Measurements from ENCODE around the gene LCE1A. TPM values are rescaled to one million over a fixed set of nuclear protein-coding genes. Genes with fewer than 3 reads are reported as not detected.

Gene LCE1A
- total and polyA plus RNA-seq, 2 of the 8 experiments (the other 6 are each of a cell fraction or from before 2014, with no cell fraction given) = not detected

DNA sequence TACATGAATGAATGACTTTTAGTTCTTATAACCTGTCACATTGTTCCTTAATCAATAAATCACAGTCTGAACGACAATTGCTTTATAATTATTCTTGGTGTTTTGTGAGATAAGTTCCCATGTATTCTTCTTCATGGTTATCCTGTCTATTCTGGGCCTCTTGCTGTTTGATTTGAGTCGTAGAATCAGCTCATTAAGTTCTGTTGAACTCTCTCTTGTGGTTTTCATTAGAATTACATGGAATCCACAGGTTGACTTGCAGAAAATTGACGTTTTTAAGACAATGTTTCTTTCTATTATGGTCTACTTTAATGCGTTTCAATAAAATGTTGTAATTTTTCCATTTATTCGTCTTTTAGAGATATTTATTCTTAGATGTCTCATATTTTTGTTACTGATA, 4.0 kb upstream of the LCE1A start:
- no peak overlapping the region for H4K5ac ChIP-seq (ENCODE audit: insufficient read length, low read depth, low read length)
- H3K9me3 ChIP-seq (ENCODE audit: insufficient read depth in 2 of 2, low read depth in 1 of 2, low read length in 1 of 2) = peaks cover 47 to 64% of the 10 kb centered on the region in 2 experiments
- H2BK15ac ChIP-seq (ENCODE audit: low read length) = no peak overlapping the region
- no peak overlapping the region for H3K27ac ChIP-seq (ENCODE audit: low read depth, low read length)
- H2BK5ac ChIP-seq (ENCODE audit: low read depth, low read length) = no peak overlapping the region
- no peak overlapping the region for H4K8ac ChIP-seq (ENCODE audit: extremely low read depth, insufficient read depth, low read length)
- no peak overlapping the region for H3K9ac ChIP-seq (replicated peaks in 1 of 4; ENCODE audit: extremely low read depth in 1 of 4, low read depth in 3 of 4, low read length in 3 of 4)
- no peak overlapping the region for H2BK120ac ChIP-seq (replicated peaks; ENCODE audit: low read depth, low read length)
- no peak overlapping the region for H3K56ac ChIP-seq (replicated peaks; ENCODE audit: insufficient read length, low read depth, low read length)
- H3K4me3 ChIP-seq (ENCODE audit: extremely low read depth in 1 of 4, insufficient read depth in 2 of 4, low read depth in 3 of 4, low read length in 4 of 4) = no peak overlapping the region
- H3K4me1 ChIP-seq (replicated peaks in 1 of 4; ENCODE audit: control insufficient read depth in 3 of 4, insufficient read depth in 4 of 4, low read length in 3 of 4) = no peaks in the 10 kb centered on the region
- H3K23me2 ChIP-seq (ENCODE audit: low read depth, low read length) = no peaks in the 10 kb centered on the region
- no peak overlapping the region for H2BK20ac ChIP-seq (ENCODE audit: low read length)
- FAIRE-seq (no peak), DNase-seq (ENCODE audit: low read depth in 1 of 2, low spot score in 2 of 2) (no peak)
- 33% methylated on average over 5 of the region's 5 CpGs; no CpG with 5 or more reads in 1 of the 2 experiments for WGBS, 2 experiments (ENCODE audit: extremely low coverage in 1 of 2, insufficient coverage in 1 of 2, insufficient read length in 1 of 2, insufficient replicate concordance in 2 of 2, low coverage in 1 of 2, low lambda C conversion rate in 2 of 2, missing lambda C conversion rate in 1 of 2)
- H3K27me3 ChIP-seq (replicated peaks in 1 of 4; ENCODE audit: control insufficient read depth in 3 of 4, extremely low read depth in 1 of 4, insufficient read depth in 3 of 4, low read length in 3 of 4) = no peaks in the 10 kb centered on the region
- no peaks in the 10 kb centered on the region for H4K20me1 ChIP-seq (replicated peaks in 1 of 2; ENCODE audit: control insufficient read depth in 1 of 2, insufficient read depth in 2 of 2, low read length in 2 of 2)
- no peak overlapping the region for H4K91ac ChIP-seq (replicated peaks; ENCODE audit: insufficient read length, low read length)
- no peak overlapping the region for H3K4ac ChIP-seq (replicated peaks; ENCODE audit: insufficient read length, low read depth, low read length)
- no peak overlapping the region for H3K4me2 ChIP-seq (ENCODE audit: insufficient read depth in 1 of 2, low read depth in 2 of 2, low read length in 2 of 2)
- H2AK5ac ChIP-seq (ENCODE audit: low read depth, low read length) = no peak overlapping the region
- no peaks in the 10 kb centered on the region for H3K79me2 ChIP-seq (ENCODE audit: control insufficient read depth in 1 of 2, insufficient read depth in 2 of 2, low read length in 2 of 2)
- H3K23ac ChIP-seq (ENCODE audit: insufficient read length) = no peak overlapping the region
- no peak overlapping the region for H3K18ac ChIP-seq (ENCODE audit: extremely low read depth, low read length)
- POLR2A ChIA-PET (ENCODE audit: partially characterized antibody) = no interaction called here
- H3K36me3 ChIP-seq (ENCODE audit: control insufficient read depth in 2 of 4, insufficient read depth in 4 of 4, low read length in 3 of 4) = no peaks in the 10 kb centered on the region
- CTCF ChIA-PET (ENCODE audit: partially characterized antibody) = no interaction called here
- no peaks in the 10 kb centered on the region for H3K79me1 ChIP-seq (ENCODE audit: low read depth, low read length)
- no peak overlapping the region for H2BK12ac ChIP-seq (ENCODE audit: low read depth, low read length)
- H2AFZ ChIP-seq (ENCODE audit: low read length) = no peak overlapping the region
- no peak overlapping the region for H3K14ac ChIP-seq (ENCODE audit: insufficient read length)
- TF ChIP-seq JUN (IDR thresholded peaks at IDR 0.05; ENCODE audit: low read depth, low read length) = no peak
- TF ChIP-seq E2F6 (IDR thresholded peaks at IDR 0.05) = no peak
- TF ChIP-seq RXRA (IDR thresholded peaks at IDR 0.05; ENCODE audit: insufficient read depth, low read depth, low read length) = no peak
- TF ChIP-seq, protein P1, sequence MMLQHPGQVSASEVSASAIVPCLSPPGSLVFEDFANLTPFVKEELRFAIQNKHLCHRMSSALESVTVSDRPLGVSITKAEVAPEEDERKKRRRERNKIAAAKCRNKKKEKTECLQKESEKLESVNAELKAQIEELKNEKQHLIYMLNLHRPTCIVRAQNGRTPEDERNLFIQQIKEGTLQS (IDR thresholded peaks at IDR 0.05; ENCODE audit: insufficient read depth, low read depth, low read length) = no peak
- no peak for TF ChIP-seq JUND (IDR thresholded peaks at IDR 0.05; ENCODE audit: low read length)
- TF ChIP-seq CBX8 (IDR thresholded peaks at IDR 0.05; ENCODE audit: borderline replicate concordance, low read depth, low read length) = no peak
- TF ChIP-seq RAD21 (IDR thresholded peaks at IDR 0.05 in 1 of 2, conservative IDR thresholded peaks at IDR 0.05 in 1 of 2; ENCODE audit: low read depth in 2 of 2, low read length in 2 of 2) = no peak
- no peak for TF ChIP-seq RNF2 (IDR thresholded peaks at IDR 0.05; ENCODE audit: borderline replicate concordance, low read depth, low read length, missing control alignments, poor library complexity, severe bottlenecking)
- TF ChIP-seq FOSL1 (IDR thresholded peaks at IDR 0.05; ENCODE audit: insufficient read depth, low read depth, low read length) = no peak
- TF ChIP-seq CEBPB (IDR thresholded peaks at IDR 0.05; ENCODE audit: low read depth, low read length) = no peak
- TF ChIP-seq POLR2A (IDR thresholded peaks at IDR 0.05; ENCODE audit: control extremely low read depth in 1 of 2, low read depth in 2 of 2, low read length in 2 of 2) = no peak
- TF ChIP-seq GTF2F1 (IDR thresholded peaks at IDR 0.05; ENCODE audit: borderline replicate concordance, low read depth, low read length) = no peak
- TF ChIP-seq POLR2AphosphoS5 (IDR thresholded peaks at IDR 0.05; ENCODE audit: low read depth, low read length) = no peak
- no peak for TF ChIP-seq TBP (IDR thresholded peaks at IDR 0.05; ENCODE audit: low read depth, low read length)
